Activated CD4-positive, alpha-beta T cell treated with anti-CD3 and anti-CD28 coated beads for 4 hours (primary cell): ENCODE measurements around the gene MLEC.

Experiments
- DNase-seq, 2 donors: peaks; one replicate each; pipeline ENCODE4 v3.0.0-alpha.2; 2020

MLEC gene

DNA sequence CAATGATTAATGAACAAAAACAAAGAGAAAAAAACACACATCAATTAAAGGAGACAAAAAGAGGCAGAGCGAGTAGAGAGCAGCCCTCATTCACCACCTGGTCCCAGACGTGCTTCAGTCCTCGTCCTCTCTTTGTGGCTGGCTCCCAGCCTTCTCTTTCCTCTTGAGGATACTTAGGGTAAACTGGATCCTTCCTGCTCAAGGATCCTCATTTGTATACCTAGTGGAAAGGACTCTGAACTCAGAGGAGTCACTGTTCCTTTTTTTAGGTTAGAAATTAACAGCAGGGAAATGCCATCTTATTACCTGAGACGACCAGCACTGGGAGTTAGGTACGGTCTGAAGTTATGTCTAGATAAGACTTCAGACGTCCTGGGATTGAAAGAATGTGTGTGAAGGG, 9.7 kb downstream of the MLEC start:
- DNase-seq, result no peak

DNA sequence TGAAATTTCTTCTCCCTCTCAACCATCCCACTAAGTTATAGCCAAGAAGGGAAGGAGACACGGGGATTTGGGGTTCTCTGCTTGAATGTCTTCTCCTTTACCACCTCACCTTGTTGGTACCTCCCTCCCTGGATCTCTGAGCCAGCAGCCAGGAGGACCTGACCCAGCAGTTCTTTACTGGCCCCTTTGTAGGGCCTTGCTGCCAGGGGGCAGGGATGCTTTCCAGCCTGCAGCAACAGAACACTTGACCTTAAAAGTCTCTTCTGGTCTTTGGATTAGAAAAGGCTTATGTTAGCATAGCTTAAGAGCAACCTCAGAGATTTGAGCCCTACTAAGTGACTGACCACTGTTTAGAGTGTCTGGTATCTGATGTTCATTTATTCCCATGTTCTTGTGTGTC, 10.4 kb downstream of the MLEC start:
- no peak for DNase-seq

DNA sequence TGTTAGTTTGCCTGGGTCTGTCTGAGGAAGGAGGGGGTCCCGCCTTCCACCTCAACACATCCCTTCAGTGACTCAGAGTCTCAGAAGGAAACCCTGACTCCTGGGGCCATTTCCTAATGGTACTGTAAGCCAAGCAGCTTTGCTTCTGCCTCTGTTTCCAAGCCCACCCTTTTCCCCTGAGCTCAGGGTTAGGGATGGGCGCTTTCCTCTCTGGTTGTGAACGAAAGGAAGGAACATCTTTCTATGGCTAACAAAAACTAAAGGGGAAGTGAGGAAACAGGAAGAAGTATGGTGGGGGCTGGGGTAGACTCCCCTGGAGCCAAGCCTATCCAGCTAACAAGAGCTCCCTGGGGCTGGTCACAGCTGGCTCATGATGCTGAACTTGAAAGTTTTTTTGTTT, 11.7 kb downstream of the MLEC start:
- no peak for DNase-seq

DNA sequence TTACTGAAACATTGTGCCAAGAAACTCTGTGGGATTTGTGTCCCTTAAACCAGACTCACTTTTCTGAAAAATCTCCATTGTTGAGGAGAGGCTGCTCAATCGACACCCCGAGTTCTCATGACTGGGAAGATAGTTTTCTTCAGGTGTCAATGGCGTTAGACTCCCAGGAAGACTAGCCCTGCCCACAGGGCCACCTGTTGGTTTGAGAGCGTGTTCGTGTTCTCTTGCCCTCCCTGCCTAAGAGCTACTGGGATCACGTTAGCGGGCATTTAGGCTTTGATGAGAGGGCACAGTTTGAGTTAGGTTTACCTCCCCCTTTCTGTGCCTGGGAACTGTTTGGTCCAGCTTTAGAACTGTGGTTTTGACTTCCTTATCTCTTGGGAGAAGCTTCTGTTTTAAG, 12.6 kb downstream of the MLEC start:
- DNase-seq, result no peak

DNA sequence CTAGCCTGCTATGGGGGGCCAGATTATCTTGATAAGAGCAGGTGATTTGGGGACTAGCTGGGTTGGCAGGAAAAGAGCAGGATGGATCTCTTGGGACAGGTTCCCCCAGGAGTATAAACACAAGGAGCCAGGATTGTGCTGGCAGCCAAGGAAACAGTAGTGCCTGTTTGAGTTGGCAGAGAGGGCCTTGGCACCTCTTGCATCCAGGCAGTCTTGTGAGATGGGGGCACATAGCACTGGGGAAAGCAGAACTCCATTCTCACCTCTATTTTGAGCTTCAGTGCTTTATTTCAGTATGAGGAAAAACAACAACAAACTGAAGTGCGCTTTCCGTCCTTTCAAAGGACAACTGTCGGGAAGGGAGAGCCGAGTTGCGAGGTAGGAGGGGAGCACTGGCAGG, 13.9 kb downstream of the MLEC start:
- no peak for DNase-seq

DNA sequence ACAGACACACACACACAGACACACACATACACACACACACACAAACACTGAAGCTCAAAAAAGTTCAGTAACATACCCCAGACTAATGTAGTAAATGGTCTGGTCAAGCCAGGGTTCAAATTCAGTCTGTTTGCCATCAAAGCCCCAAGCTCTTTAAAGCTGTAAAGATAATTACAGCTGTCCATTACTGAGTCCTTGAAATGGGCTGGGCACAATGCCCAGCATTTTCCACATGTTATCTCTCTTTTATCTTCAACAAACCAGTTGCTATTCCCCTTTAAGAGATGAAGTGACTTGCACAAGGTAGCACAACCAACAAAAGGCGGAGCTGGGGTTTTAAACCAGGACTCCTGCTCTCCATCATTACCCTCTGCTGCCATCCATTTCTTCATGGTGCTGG, 15.7 kb downstream of the MLEC start:
- no peak for DNase-seq

DNA sequence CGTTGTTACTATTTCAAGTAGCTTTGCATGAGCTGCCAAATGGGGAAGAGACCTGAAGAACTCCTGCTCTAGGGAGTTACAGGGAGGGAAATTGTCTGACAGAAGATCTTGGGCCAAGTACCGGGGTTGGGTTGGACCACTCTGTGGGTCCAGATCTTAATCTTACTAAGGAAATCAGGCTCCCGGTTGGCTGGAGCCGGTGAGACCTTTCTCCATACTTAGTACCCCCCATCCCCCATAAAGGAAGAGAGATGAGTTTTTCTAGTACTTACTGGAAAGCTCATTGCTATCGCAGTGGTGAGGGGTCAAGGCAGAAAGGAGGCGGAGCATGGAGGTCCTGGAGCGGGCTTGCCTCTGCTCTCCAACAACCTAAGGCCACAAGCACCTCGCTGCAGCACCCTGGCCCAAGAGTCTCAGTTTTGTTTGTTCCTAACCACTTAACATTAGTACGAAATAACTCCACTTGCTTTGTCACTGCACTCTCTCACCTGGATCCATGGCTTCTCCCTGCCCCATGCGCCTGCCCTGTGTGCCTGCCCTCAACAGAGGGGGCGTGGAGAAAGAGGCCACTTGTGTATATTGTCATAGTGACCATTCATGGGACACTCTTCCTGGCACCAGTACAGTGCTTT, 16.5 kb downstream of the MLEC start:
- DNase-seq, result no peak

DNA sequence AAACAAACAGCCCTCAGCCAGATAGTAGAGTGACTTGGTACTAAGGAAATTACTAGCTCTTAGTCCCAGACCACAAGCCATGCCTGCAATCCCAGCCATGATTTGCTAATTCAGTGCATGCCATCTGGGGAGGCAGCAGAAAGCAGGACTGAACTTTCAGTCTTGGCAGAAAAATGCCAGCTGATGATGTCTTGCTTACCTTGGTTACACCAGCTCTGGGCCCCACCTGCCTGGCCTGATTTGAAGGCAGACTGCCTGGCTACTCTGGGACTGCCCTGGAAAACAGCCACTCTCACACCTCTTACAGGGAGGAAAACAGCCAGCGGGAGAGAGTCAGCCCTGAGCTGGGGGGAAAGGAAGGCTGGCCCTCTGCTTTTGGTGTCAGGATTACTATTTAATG, 18.7 kb downstream of the MLEC start:
- no peak for DNase-seq

DNA sequence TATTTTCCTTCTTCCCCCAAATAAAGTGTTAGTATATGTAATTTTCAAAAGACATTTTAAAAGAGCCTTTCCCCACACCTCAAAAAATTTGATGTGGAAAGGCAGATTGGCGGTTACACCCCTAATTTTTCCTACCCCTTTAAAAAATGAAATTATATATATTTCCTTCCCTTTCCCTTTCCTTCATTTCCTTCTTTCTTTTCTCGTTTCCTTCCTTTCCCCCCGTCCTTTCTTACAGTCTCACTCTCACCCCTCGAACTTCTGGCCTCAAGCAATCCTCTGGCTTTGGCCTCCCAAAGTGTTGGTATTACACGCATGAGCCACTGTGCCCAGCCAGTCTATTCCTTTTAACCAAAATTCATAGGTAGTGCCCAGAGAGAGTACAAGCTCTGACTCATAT, 19.1 kb downstream of the MLEC start:
- no peak for DNase-seq

DNA sequence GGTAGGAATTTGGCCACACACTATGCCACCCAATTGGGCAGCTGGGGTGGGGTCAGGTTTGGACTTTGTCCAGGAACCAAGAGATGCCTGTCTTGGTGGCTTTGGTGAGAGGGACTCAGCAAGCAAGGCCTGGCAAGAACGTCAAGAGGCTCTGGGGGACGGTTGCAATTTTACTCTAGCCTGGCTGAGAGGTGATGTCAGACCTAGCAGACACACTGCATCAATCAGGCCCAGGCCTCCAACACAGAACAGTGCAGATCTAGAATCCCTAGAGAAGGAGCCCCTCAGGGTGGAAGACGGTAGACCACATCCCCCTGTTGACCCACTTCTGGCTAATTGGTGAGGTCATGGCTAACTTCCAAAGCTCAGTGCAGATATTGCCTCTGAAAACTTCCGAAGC, 21.7 kb downstream of the MLEC start:
- DNase-seq, result no peak

DNA sequence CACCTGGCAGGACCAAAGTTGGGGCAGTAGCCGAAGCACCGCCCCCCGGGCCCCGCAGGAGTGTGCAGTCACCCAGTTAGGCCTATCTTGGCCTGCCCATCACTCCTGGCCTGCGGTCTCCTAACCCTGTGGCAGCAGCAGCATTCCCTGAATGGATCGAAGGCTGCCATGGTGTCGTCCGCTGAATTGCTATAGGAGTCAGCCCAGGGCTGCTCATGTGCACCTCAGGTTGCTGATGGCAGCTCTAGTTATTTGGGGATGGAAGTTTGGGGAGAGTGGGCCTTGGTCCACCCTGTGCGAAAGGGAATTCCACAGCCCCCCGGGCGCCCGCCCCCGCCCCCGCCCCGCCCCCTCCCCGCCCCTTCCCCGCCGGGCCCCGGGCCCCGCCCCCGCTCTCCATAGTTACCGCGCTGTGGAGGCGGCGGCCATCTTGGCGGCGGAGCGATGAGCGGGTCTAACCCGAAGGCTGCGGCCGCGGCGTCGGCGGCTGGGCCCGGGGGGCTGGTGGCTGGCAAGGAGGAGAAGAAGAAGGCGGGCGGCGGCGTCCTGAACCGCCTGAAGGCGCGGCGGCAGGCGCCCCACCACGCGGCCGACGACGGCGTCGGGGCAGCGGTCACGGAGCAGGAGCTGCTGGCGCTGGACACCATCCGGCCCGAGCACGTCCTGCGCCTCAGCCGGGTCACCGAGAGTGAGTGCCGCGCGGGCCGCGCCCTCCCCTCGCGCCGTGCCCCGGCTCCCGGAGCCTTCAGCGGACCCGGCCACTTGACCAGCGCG, 23.3 kb downstream of the MLEC start, which contains the start of gene UNC119B:
Gene UNC119B (plus strand): TSS at position 428 of the 774 bp plus-strand sequence. CDS start 17 bp downstream, at position 445.
- peak; percentile 79 to 80 for DNase-seq

DNA sequence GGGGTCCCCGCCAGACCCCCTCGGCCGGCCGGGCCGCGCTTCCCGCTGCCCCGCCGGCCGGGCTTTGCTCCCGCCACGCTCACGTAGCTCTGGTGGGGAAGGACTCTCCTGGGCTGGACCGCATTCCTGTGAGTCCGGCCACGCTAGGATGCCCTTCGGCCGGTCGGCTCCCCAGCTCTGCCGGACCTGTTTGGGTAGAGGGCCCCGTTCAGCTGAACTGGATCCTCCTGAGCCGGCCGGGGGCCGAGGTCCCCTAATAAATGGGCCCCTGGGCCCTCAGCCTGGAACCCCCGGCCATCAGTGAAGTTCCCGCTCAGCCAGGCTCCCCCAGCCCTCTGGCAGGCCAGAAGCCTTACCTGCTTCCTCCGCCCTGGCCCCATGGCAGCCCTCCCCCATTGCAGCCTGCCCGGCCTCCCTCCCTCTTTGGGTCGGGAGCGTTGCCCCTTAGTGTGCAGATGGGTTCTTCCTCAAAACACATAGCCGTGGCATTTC, 23.9 kb downstream of the MLEC start:
- DNase-seq, result peak; percentile 12 to 20

DNA sequence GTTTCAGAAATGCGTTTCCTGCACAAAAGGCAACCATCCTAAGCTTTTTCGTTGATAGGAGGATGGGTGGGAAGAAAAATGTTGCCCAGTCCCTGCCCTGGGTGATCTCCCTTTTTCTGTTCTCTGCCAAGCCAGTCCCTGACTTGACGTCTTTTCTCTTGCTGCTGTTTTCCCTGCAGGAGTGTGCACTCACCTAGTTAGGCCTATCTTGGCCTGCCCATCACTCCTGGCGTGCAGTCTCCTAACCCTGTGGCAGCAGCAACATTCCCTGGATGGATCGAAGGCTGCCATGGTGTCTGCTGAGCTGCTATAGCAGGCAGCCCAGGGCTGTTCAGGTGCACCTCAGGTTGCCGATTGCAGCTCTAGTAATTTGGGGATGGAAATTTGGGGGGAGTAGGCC, 24.5 kb downstream of the MLEC start:
- DNase-seq, result no peak

DNA sequence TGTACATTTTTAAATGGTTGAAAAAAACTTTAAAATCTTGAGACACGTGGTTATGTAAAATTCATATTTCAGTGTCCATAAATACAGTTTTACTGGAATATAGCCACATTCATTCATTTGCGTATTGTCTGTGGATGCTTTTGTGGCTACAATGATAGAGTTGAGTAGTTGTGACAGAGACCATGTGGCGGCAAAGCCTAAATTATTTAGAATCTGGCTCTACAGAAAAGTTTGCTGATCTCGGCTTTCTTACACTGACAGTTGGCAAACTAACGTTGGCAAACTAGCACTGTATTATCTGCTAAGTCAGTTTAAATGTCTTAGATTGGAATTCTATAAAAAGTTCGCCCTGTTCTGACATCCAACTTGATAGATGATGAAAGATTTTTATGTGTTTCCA, 25.7 kb downstream of the MLEC start:
- no peak for DNase-seq

DNA sequence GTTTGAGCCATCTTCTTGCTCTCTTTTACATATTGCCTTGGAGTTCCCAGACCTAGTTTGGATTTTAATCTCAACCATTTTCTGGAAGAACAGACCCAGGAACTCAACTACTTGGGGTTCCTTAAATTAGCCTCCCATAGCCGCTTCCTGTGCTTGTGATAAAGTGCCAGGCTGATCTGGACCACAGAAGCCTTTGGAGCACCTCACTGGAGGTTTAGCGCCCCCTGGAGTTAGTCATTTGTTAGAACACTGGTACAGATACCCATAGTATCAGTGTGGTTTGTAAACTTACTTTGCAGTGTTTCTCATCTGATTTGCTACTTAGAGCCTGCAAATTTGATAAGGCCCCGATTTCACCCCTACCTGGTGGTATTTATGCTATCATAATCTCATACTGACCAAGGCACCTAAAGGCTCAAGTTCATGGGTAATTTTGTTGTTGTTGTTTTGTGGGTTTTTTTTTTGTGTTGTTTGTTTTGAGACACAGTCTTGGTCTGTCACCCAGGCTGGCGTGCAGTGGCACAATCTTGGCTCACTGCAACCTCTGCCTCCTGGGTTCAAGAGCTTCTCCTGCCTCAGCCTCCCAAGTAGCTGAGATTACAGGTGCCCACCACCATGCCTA, 27.0 kb downstream of the MLEC start:
- DNase-seq, result peak; percentile 82 to 85

DNA sequence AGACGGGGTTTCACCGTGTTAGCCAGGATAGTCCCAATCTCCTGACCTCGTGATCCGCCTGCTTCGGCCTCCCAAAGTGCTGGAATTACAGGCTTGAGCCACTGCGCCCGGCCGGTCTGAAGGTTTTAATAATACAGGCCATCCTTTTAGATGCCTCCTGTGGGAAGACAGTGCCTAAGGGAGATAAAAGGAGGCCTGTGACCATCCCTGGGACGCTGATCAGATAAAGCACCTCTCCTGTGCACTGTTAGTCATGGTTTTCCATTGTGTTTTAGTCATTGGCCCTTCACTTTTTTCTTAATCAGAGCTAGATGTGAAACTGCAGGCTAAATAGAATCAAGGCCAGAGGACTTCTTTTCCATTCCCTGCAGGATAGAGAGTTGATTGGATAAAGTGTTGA, 31.1 kb downstream of the MLEC start:
- DNase-seq, result no peak

DNA sequence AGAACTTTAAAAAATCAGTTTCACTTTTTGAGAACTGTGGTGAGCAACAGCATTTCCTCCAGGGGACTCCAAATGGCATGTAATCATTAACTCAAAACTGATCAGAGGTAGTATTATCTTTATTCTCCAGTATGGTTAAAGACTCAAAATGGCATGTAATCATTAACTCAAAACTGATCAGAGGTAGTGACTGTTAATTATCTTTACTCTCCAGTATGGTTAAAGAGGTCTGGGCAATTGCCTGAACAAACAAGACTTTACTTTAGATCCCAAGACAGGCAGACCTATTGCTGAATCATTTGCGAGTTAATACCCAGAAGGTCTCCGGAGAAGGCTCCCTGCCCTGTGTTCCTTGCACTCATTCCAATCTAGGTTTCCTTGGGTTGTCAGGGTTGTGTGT, 32.1 kb downstream of the MLEC start:
- DNase-seq, result no peak

DNA sequence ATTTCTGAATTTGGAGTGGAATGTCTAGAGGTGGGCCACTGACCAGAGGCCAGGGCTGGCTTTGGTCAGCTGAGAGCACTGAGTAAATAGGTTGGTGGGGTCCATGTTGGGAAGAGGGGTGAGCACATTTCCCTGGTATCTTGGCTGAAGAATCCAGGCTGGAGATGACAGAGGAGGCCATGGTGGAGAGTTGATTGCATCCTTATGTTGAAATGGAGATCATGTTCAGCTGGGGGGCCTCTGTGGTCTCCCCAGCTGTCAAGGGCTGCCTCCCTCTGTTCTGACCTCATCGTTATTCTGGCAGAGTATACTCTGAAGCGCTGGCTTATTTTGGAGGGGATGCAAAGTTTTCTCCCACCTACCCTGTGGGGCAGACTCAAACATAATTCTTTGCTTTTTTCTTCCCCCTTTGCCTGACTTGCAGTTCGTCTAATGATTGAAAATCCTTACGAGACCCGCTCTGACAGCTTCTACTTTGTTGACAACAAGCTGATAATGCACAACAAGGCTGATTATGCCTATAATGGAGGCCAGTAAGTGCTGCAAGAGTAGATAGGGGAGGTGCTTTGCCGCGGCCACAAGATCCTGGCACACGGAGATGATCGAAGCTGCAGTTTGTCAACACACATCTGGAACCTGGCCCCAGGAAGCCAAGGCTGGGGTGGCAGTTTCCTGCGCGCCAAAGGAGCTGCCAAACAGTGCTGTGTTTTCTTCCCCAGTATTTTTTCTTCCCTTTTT, 32.7 kb downstream of the MLEC start:
- DNase-seq, result no peak

DNA sequence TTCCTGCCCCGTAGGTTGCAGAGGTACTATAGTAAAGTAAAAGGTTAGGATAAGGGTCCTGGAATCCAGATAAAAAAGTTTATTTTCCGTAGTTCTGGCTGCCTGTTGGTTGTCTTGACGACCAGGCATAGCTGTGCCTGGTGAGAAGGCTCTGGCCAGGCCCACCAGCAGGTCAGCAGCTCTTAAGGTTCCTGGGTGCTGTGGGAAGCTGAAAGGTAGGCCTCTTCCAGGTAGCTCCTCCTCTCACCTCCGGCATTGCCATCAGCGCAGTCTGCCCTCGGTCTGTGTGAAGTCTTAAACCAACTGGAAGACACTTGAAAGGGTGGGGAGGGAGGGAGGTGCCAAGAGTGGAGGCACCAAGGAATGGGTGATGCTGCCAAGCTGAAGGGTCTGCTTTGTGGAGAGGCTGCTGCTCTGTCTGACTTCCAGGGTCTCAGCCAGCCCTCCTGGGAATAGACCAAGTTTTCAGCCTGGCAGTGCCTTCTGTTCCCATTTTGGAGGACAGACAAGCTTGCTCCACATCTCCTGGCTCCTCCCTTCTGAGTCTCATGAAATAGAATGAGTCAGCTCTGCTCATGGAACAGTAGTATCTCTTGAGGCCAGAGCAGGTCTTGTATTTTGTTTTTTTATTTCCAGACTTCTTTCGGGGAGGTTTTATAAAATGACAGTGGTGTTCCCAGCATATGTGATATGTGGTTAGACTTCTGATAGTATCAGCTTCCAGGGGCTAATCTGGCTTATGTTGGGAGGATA, 33.5 kb downstream of the MLEC start:
- DNase-seq, result no peak

DNA sequence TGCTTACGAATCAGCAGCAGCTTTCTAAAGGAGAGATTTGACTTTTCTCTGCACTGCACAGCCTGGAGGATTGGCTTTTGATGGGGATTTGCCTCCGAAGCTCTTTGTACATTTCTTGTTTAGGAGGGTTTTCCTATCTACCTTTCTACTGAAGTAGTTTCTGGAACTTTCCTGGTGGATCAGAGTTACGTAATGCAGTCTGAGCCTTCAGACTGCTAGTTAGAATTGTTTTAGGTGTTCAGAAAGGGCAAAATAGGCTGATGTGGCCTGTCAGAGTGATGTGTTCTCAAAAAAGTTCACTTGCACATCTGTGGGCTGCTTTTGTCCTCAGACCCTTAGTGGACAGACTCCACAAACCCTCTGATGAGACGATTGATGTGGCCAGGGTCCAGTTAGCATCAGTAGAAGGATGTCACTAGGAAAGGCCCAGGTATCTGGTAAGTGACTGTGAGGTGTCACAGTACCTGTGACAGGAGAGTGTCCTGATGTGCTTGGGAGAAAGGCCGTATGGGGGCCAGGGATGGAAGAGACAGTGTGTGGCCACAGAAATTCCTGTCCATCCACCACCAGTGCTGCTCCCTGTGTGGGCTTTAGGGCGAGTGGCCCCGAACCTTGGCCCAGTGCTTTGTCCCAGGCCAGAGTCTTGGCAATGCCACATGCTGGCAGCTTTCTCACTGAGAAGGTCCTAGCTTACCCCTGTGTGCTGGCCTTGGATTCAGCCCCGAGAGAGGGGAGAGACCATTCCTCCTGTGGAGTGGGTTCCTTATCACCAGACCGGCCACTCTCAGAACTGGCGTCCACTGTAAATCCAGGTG, 34.2 kb downstream of the MLEC start:
- no peak for DNase-seq

DNA sequence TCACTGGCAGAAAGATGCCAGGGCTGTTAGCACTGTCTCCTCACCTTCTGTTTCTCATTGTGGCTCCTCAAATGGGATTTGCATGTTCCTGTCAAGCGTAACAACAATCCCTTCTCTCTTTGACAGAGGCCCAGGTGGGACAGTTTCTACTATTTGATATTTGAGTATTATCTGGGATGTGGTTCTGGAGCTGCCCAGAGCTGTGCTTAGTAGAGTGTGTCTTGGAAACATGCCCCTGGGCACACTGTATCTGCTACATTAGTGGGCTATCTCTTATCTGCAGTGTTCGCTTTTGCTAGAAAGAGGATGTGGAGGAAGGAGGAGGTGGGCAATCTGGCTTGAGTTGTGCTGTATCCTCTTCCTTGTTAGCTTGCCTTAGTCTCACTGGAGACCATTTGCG, 34.9 kb downstream of the MLEC start:
- DNase-seq, result no peak

DNA sequence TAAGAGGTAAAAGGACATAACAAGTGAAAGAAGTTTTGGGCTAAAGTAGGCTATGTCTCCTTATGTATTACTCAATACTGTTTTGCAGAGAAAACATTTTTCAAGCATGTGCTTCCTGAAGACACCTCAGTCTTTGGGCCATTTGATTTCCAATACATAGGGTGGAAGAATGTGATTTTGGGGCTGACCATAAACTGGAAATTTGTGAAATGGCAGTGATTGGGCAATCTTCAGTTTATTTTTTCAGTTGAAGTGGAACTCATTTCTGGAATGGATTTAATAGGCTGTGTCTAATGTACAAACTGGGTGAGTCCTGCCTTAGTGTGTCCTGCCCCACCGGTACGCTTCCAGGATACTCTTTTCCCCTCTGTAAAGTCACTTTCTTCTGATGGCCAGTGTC, 35.8 kb downstream of the MLEC start:
- DNase-seq, result no peak
